Activated CD8-positive, alpha-beta memory T cell treated with anti-CD3 and anti-CD28 coated beads for 1 hour (primary cell): ENCODE results near the gene MAPK10.
"Not testable (repeated sequence)": the region's sequence is repeated elsewhere in the genome, so short reads cannot be mapped to it uniquely, and the experiment has no call there.

Experiments
- DNase-seq, 2 donors: peaks; one replicate each; pipeline ENCODE4 v3.0.0-alpha.2; 2020; ENCODE audit warnings: low read depth in 1 of 2; ENCODE audit errors: extremely low read depth in 1 of 2

MAPK10 gene

GRCh38 chr4:86114563-86114962 lies 245.3 kb downstream of the MAPK10 start:
- no peak for DNase-seq

GRCh38 chr4:86108834-86109233 lies 251.0 kb downstream of the MAPK10 start:
- no peak for DNase-seq

DNA sequence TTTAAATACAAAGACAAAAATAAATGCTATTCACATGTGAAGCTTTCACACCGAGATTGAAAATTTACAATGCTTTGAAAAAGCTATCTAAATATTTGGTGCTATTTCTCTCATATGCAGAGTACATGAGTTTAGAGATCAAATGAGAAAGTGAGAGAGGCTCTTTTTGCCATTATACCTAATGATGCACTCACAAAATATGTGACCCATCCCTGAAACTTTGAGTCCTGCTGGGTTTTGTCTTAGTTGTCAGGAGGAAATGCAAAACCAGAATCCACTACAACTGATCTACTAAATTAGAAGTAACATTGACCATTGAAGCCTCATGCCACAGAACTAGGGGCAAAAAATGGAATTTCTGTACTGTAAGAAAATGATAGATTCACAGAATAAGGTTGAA lies 251.7 kb downstream of the MAPK10 start:
- no peak for DNase-seq

- DNase-seq = no peak
These were observed 252.7 kb downstream of the MAPK10 start for GRCh38 chr4:86107112-86107511.

DNA sequence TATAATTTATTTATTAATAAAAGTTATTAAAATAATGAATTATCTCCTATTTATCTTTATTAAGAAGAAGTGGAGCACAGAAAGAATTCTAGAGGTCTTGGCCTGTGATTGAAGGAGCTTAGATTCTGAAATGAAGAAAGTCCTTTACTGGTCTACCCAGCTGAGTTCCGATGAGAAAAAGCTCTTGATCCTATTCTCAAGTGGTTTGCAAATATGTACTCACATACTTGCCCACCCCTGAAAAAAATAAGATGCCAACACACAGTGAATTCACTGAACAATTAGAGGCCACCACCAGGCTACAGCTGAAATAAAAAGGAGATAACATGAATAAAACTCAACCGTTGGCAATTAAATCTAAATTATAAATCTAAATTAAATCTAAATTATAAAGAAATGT lies 253.4 kb downstream of the MAPK10 start:
- no peak for DNase-seq

DNA sequence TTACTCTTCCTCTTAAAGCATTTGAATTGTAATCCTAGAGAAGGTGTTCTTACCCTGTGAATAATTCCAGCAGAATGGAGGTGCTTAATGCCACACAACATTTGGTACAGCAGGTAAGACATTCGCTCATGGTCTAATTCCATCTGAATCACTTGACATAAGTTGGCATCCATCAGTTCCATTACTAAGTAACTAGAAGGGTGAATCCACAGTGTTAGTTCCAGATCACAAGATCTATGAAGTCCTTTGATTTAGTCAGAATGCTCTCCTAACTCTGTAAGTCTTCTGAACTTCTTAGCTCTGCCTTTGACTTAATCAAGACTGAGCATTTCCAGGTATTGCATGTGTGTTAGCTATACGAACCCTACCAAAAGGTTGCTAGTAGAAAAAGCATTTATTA lies 258.0 kb downstream of the MAPK10 start:
- no peak for DNase-seq

GRCh38 chr4:86101410-86101809 lies 258.4 kb downstream of the MAPK10 start:
- no peak for DNase-seq

DNA sequence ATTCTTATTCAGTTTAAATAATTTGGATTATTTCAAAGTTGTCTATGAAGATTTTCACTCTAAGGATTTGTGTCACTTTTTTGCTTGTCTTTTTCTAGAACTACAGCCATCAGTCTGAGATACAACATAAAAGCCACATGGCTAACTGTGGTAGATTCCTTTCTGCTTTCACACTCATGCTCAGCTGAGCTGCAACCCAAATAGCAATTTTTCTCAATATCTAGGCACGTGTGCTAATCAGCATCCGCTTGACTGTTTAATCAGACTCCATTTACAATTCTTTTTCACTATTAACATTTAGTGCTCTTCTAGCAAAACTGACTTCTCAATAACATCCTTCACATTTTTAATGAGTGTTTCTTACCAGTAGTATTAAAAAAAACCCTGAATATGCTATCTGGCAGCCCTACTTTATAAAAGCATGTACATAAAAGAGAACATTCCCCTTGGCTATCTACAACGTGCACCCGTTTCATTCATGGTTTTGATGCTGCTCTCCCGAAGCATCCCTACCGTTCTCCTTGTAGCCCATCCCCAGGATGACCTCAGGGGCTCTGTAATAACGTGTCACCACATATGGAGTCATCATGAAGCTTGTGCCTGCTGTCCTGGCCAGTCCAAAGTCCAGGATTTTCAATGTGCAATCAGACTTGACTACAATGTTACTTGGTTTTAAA lies 259.2 kb downstream of the MAPK10 start:
- DNase-seq = no peak

- no peak for DNase-seq
These were observed 260.5 kb downstream of the MAPK10 start for GRCh38 chr4:86099348-86099747.

GRCh38 chr4:86098691-86099090 lies 261.2 kb downstream of the MAPK10 start:
- no peak for DNase-seq

- DNase-seq = no peak
These were observed 263.5 kb downstream of the MAPK10 start for GRCh38 chr4:86096373-86096772.

DNA sequence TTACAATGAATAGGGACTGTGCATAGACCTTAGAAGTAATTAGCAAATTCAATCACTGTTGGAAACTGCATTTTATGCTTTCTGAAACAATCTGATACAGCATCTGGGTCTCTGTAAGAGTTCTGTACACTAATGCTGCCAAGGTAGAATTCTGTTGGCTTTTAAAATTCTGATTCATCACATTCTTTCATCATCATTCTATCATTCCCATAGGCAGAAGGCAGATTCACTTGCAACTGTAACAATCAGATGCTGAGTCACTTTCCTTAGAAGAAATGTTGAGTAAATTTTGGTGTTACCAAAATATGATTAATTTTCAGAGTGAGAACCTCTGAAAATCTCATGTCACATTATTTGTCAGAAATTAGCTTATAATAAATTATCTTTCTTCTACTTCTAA lies 267.2 kb downstream of the MAPK10 start:
- no peak for DNase-seq

- DNase-seq = no peak
These were observed 268.7 kb downstream of the MAPK10 start for GRCh38 chr4:86091201-86091600.

- DNase-seq = no peak
These were observed 270.0 kb downstream of the MAPK10 start for GRCh38 chr4:86089781-86090323.

DNA sequence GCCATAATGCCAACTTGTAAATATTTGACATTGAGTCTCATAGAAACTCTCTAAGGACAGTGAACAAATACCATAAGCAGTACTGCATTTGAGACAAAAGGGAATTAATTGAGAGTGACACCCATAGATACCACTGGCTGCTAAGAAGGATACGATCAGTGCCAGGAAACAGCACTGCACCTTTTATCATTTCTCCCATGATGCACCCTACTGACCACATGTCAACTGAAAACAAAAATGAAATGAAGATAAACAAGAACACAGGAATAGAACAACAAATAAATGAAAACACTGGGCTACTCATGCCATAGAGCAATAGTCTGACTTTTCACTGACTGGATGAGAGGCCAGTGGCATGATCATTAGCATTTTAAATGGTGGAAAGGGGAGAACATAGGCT lies 270.8 kb downstream of the MAPK10 start:
- DNase-seq = no peak

DNA sequence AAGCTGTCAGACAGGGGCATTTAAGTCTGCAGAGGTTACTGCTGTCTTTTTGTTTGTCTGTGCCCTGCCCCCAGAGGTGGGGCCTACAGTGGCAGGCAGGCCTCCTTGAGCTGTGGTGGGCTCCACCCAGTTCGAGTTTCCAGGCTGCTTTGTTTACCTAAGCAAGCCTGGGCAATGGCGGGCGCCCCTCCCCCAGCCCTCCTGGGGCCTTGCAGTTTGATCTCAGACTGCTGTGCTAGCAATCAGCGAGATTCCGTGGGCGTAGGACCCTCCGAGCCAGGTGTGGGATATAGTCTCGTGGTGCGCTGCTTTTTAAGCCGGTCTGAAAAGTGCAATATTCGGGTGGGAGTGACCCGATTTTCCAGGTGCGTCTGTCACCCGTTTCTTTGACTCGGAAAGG lies 284.1 kb downstream of the MAPK10 start:
- DNase-seq = not testable (repeated sequence)

DNA sequence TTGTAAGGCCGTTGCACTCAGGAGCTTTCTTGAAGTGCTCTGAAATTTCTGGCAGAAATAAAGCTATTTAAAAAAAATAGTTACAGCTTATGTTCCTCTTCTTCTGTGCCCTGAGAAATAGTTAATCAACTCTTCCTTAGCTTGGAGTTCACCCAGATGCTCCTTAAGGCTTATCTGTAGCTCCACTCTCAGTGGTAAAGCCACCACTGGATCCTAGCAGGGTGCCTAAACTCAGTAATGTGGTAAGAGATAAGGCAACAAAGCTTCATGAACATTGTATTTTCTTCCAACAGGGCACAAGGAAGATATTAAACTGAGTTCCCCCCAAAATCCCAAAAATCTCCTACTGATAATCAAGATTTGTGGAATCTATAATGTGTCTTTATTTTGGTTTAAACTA lies 299.5 kb downstream of the MAPK10 start:
- no peak for DNase-seq

GRCh38 chr4:86058621-86059020 lies 301.2 kb downstream of the MAPK10 start:
- DNase-seq = no peak

DNA sequence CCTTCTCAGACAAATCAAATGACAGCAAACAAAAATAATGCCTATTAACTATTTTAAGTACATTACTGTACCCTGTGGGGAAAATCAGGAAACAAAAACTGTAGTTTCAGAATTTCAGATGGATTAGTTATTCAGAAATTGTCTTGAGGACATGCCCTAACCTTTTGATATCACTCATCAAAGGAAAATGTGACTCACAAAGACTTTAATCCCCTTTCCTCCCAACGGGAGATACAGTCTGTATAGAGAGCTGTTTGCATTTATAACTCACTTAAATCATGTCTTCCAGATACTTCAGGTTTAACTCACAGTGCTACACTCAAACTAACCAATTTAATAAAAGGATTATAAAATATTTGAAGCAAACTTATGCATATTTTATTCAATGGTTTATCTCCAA lies 304.0 kb downstream of the MAPK10 start:
- DNase-seq = no peak

GRCh38 chr4:86054286-86055032 lies 305.4 kb downstream of the MAPK10 start:
- DNase-seq = no peak

GRCh38 chr4:86050496-86050895 lies 309.4 kb downstream of the MAPK10 start:
- DNase-seq = no peak

DNA sequence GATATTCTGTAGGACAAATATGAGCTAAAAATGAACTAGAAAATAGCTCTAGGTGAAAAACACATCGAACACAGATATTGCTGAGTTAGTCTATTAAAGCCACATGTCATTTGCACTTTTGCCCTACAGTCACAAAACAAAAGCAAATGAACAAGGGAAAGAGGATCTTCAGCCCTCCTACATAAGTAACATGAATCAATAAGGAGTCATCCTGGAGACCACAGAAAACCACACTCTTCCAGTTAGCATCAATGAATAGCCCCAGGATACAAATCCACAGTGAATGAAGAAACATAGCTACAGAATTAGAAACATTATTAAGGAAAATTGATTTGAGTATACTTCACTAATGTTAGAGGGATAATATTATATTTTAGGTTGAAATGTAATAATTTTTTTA lies 311.4 kb downstream of the MAPK10 start:
- no peak for DNase-seq
